GM18858 (cell line): ENCODE results near the gene TBC1D1.
A peak's percentile ranks its signal among the peaks of the same experiment; 100 is the strongest.

Source experiments
- ATAC-seq: cut with Tn5 transposase; IDR thresholded peaks from one replicate; pipeline ENCODE4 v1.9.1; 2021; ENCODE audit not compliant: unreplicated experiment

TBC1D1 gene

DNA sequence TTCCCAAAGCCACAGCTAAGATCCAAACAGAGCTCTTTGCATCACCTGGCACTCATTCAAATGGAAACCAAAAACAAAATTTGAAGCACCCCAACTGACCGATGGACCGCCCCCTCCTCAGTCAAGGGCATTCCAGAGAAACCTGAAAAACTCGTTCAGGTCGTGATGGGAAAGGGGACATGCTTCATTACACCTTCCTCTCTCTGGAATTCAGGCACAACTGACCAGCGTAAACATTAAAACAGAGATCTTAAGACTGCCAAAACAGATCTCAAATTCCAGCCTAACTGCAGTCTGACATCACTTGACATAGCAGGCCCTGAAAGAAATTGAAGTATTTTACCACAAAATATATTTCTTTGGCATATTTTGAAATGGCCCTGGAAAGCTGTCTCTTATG is 97.8 kb downstream of the TBC1D1 start:
- ATAC-seq = no peak

GRCh38 chr4:37989398-37990260 is 98.7 kb downstream of the TBC1D1 start:
- no peak for ATAC-seq

- no peak for ATAC-seq
Observed at GRCh38 chr4:37990731-37991245, 99.9 kb downstream of the TBC1D1 start.

- no peak for ATAC-seq
Observed at GRCh38 chr4:37991623-37992410, 100.9 kb downstream of the TBC1D1 start.

- ATAC-seq = no peak
Observed at GRCh38 chr4:37993806-37994205, 102.9 kb downstream of the TBC1D1 start.

DNA sequence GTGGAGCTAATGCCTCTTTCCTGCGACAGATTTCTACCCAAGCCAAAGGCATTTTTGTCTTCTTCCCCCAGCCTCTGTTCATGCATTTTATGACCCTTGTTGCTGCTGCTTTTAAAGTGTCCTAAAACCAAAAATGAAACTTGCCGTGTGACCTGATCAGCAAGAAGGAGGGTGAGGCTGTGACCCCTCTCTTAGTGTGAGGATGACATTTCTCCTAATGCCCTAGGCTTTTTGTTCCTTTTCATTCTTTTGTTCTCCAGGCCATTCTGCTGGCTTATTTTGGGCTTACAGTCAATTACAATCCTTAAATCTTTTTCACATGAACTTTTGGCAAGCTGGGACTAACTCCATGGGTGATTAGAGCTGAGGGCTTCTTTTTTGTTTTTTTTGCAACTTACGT is 103.7 kb downstream of the TBC1D1 start:
- ATAC-seq = peak; percentile 70

GRCh38 chr4:37995299-37995821 is 104.5 kb downstream of the TBC1D1 start:
- no peak for ATAC-seq

DNA sequence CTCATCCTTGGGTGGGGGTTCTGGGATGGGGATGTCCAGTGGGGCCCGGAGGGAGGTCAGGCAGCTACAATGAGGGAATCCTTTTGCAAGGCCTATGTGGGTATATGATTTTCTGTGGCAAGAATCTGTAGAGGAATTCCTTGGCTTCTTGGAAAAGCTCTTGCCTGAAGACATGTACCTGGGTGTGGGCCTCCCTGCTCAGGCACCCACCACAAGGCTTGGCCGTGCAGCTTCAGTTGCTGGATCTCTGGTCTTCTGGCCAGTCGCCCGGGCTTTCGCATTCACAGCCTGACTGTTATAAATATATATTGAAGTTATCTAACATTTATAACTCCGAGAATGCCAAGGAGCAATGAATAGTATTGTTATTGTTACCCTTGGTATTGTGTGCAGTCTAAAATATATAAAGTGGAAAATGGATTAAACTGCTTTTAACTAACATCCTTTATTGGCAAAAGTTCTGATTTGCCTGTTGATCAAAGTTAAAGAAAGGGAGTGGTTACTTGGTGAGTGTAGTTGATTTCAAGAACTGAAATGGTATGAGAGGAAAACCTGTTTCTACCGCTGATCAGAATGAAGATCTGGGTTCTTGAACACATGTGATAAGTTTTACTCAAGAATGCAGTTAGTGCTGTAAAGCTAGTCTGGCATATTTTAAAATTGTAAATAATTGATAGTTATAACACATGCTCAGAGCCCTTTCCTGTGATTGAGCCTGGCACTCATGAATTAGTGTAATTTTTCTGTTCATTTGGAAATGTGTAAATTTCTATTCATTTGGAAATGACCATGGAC is 105.3 kb downstream of the TBC1D1 start:
- no peak for ATAC-seq

DNA sequence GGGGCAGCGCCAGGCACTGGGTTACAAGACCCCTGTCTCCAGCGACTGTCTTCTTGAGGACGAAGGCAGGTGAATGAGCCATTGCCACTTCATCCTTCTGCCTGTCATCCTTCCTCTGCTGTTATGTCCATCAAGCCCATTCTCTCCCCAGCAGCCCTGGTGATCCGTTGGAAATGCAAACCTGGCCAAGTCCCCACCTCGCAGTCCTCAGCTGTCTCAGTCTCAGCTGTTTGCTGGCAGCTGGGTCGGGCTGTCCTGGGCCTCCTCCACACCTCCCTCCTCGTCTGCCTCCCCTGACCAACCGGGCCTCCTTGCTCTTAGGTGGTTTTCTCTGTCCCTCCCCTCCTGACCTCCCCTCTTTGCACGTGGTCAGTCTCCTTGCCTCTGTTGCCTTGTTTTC is 107.3 kb downstream of the TBC1D1 start:
- ATAC-seq = no peak

GRCh38 chr4:37999000-37999716 is 108.3 kb downstream of the TBC1D1 start:
- no peak for ATAC-seq

GRCh38 chr4:37999965-38000364 is 109.1 kb downstream of the TBC1D1 start:
- no peak for ATAC-seq

DNA sequence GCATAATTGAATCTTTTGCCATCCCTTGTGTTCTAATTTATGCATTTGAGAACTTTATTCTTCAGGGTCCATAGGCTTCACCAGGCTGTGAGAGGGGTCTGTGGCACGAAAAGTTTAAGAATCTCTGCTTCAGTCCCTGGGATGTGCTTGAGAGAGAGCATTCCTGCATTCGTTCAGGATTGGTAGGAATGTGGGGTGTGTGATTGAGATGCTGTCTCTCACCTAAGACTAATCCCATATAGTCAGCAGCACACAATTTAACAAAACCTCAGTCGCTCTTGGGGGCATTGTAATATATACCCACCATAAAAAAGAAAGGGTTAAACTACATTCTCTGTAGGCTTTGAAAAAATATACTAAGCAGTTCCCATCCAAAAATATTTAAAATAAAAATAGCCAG is 111.0 kb downstream of the TBC1D1 start:
- no peak for ATAC-seq

DNA sequence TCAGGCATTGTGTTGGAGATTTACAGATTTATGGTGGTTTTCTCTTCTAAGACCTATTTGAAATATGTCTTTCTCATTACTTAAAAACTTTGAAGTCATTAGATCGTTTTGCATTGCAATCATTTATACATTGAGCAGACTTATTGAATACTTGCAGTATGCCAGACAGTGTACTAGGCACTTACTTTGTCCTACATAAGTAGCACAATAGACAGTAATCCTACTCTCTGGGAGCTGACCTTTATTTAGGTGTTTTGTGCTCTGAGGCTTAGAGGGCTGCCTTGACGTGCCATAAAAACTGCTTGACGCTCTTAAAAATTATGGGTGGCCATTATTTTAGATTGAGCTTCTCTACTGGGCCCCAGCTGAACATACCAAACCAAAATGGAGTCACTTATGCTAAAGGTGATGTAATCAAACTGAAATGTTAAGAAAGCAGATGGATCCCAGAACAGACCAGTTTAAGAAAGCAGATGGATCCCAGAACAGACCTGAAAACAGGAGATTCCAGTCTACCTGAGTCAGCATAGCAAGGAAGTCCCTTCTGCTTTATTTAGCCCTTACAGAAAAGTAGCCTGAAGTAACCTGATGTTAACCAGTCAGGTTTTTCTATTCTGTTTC is 111.7 kb downstream of the TBC1D1 start:
- ATAC-seq = no peak

- ATAC-seq = no peak
Observed at GRCh38 chr4:38003102-38003501, 112.2 kb downstream of the TBC1D1 start.

GRCh38 chr4:38003628-38004027 is 112.7 kb downstream of the TBC1D1 start:
- ATAC-seq = no peak

DNA sequence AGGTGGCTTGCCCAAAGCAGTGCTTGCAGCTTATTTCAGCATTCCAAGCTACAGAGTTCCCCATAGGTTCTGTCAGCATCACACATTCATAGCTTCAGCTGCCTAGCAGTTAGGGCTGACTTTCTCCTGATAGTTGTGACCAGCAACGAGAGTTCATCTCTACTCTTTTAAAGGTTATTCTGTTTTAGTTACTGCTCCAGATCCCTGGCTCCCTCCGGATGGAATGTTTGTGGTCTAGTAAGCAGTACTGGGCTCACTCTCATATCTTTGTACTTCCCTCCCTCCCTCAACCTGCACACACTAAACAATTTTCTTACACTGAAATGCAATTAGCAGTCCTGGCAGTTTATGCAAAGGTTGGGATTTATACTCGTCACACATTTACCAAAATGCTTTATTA is 113.2 kb downstream of the TBC1D1 start:
- ATAC-seq = no peak

- ATAC-seq = no peak
Observed at GRCh38 chr4:38004887-38005286, 114.0 kb downstream of the TBC1D1 start.

GRCh38 chr4:38005637-38006036 is 114.8 kb downstream of the TBC1D1 start:
- no peak for ATAC-seq

DNA sequence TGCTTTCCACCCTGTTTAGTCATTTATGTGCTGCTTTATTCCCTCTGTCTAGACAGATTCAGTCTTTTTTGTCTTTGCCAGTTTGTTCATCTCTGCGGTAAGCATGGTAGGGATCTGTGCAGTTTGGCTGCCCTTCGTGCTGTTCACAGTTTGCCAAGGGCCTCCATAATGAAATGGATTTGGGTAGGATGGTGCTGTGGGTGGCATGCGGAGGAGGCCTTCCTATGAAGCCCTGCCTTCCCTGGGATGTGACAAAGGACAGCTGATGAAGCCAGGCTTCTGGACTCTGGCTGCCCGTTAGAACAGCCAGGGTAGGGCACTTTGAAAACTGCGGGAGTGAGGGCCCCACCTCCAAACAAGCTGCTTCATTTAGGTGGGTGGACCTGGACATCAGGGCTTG is 116.8 kb downstream of the TBC1D1 start:
- ATAC-seq = no peak

DNA sequence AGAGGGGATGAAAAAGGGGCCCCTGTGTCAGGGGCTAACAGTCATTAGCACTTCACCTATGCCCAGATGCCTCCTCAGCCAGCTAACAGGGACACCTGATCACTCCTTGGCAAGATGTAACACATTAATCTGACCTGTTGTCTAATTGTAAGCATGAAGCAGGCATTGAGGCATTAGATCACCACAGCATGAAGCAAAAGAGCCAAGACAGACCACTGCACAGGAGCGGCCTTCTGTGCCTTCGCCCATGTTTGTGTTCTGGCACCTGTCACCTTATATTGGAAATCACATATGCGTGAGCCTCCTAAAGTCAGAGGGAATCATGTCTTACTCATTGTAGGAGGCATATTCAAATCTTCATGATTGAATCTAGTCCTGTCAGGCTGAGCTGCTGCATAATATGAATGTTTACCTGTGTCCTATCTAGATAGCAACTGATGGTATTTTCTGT is 117.7 kb downstream of the TBC1D1 start:
- ATAC-seq = no peak
